HCT116 (cell line): Measurements from ENCODE around the gene SLC23A1. TPM values are rescaled to one million over a fixed set of nuclear protein-coding genes. Genes with fewer than 3 reads are reported as not detected.

Experiments used
- ATAC-seq: fragments of 200-7000 bp; cut with Tn5 transposase; 2 replicates; pipeline ENCODE4 v1.9.1; 2020; ENCODE audit warnings: mild to moderate bottlenecking, moderate library complexity
- BruUV-seq: library from RNA; stranded (reverse); fragments of 400-500 nt; replicated peaks from 2 replicates; lab custom pipeline; 2021; lab: Mats Ljungman, UMichigan
- CTCF ChIA-PET: fragments of 300-600 bp; sonication (Branson Sonifier 250); formaldehyde crosslinking; loops from one replicate; lab custom pipeline; 2021; ENCODE audit warnings: antibody characterized with exemption; lab: Charles Lee
- POLR2A ChIA-PET: fragments of 300-600, 350-600 bp; sonication (Branson Sonifier 250); formaldehyde crosslinking; loops from one replicate; lab custom pipeline; 2021; ENCODE audit warnings: antibody characterized with exemption; lab: Charles Lee
- RAD21 ChIA-PET, 2 experiments: fragments of 300-600 bp; sonication (Branson Sonifier 250); formaldehyde crosslinking; loops; one replicate each; lab custom pipeline; 2023; ENCODE audit warnings: low total read pairs in 2 of 2; ENCODE audit not compliant: uncharacterized antibody in 2 of 2, unreplicated experiment in 2 of 2, low non-redundant PET in 1 of 2; lab: Charles Lee
- DNase-seq: peaks from one replicate; pipeline ENCODE4 v3.0.0-alpha.2; 2010; ENCODE audit warnings: low read depth, low spot score
- H2AFZ ChIP-seq: fragments of 200-600 bp; shearing (Covaris generic), sonication (generic); 2 replicates; pipeline ENCODE4 v1.6.1; 2017; ENCODE audit warnings: low read depth, mixed run types, mixed read lengths, antibody characterized with exemption, low read length; ENCODE audit not compliant: poor library complexity, severe bottlenecking
- H3K27ac ChIP-seq: 2 replicates; pipeline ENCODE4 v1.5.1; 2012; ENCODE audit warnings: low read depth, low read length
- H3K27me3 ChIP-seq: fragments of 200-600 bp; sonication (generic); 2 replicates; pipeline ENCODE4 v1.6.1; 2016; ENCODE audit warnings: mixed run types, low read length, mixed read lengths; ENCODE audit not compliant: insufficient read depth
- H3K36me3 ChIP-seq, 2 experiments: fragments of 200-500 bp in 1 of 2; fragments of 200-600 bp in 1 of 2; sonication (Bioruptor generic) in 1 of 2; sonication (generic) in 1 of 2; 2 replicates each; pipeline versions ENCODE4 v1.5.1 to v1.6.1; 2014 to 2016; ENCODE audit warnings: low read length in 2 of 2, inconsistent platforms in 1 of 2, mixed read lengths in 1 of 2, mixed run types in 1 of 2; ENCODE audit not compliant: insufficient read depth in 2 of 2, control insufficient read depth in 1 of 2
- H3K4me1 ChIP-seq, 2 experiments: fragments of 200-600 bp in 1 of 2; sonication (generic) in 1 of 2; 2 replicates each; pipeline versions ENCODE4 v1.5.1 to v1.6.1; 2012 to 2017; ENCODE audit warnings: low read length in 2 of 2, inconsistent platforms in 1 of 2, mild to moderate bottlenecking in 1 of 2, mixed read lengths in 1 of 2, mixed run types in 1 of 2, moderate library complexity in 1 of 2; ENCODE audit not compliant: insufficient read depth in 2 of 2, control insufficient read depth in 1 of 2
- H3K4me2 ChIP-seq: fragments of 200-600 bp; sonication (generic); 2 replicates; pipeline ENCODE4 v1.6.1; 2017; ENCODE audit warnings: mixed run types, low read length, mixed read lengths
- H3K4me3 ChIP-seq, 2 experiments: fragments of 200-600 bp in 1 of 2; sonication (generic) in 1 of 2; replicated peaks in 1 of 2; 2 replicates each; pipeline ENCODE4 v1.5.1; 2011 to 2016; ENCODE audit warnings: low read length in 2 of 2, control low read depth in 1 of 2, low read depth in 1 of 2, mild to moderate bottlenecking in 1 of 2, mixed read lengths in 1 of 2, mixed run types in 1 of 2
- H3K79me2 ChIP-seq: fragments of 200-600 bp; sonication (generic); 2 replicates; pipeline ENCODE4 v1.6.1; 2017; ENCODE audit warnings: mild to moderate bottlenecking, mixed run types, low read length, moderate library complexity, mixed read lengths; ENCODE audit not compliant: insufficient read depth
- H3K9ac ChIP-seq: fragments of 200-600 bp; sonication (generic); 2 replicates; pipeline ENCODE4 v1.6.1; 2016; ENCODE audit warnings: low read length, mixed read lengths
- H3K9me2 ChIP-seq: fragments of 200-600 bp; sonication (generic), shearing (Covaris generic); 2 replicates; pipeline ENCODE4 v1.6.1; 2017; ENCODE audit warnings: mixed run types, mild to moderate bottlenecking, moderate library complexity; ENCODE audit not compliant: insufficient read depth
- H3K9me3 ChIP-seq, 2 experiments: fragments of 200-500 bp in 1 of 2; fragments of 200-600 bp in 1 of 2; sonication (Bioruptor generic) in 1 of 2; sonication (generic) in 1 of 2; 2 replicates each; pipeline ENCODE4 v1.6.1; 2014 to 2017; ENCODE audit warnings: low read length in 2 of 2, mixed read lengths in 2 of 2, inconsistent platforms in 1 of 2, low read depth in 1 of 2, mild to moderate bottlenecking in 1 of 2, mixed run types in 1 of 2, moderate library complexity in 1 of 2; ENCODE audit not compliant: control insufficient read depth in 1 of 2, insufficient read depth in 1 of 2
- H4K20me1 ChIP-seq: fragments of 200-600 bp; sonication (generic), shearing (Covaris generic); 2 replicates; pipeline ENCODE4 v1.6.1; 2017; ENCODE audit warnings: mixed run types, mild to moderate bottlenecking, moderate library complexity; ENCODE audit not compliant: insufficient read depth
- CBX3 ChIP-seq: IDR thresholded peaks from 2 replicates; pipeline ENCODE4 v1.6.1; 2012; ENCODE audit warnings: low read depth
- ELF1 ChIP-seq: IDR thresholded peaks from 2 replicates; pipeline ENCODE4 v1.6.1; 2012; ENCODE audit warnings: low read depth, borderline replicate concordance
- JUND ChIP-seq: IDR thresholded peaks from 2 replicates; pipeline ENCODE4 v1.6.1; 2012
- MAX ChIP-seq: IDR thresholded peaks from 2 replicates; pipeline ENCODE4 v1.6.1; 2012
- POLR2A ChIP-seq: IDR thresholded peaks from 2 replicates; pipeline ENCODE4 v1.7.0; 2011; ENCODE audit warnings: borderline replicate concordance; ENCODE audit not compliant: insufficient read depth, insufficient read length; ENCODE audit errors: extremely low read depth
- POLR2AphosphoS5 ChIP-seq: IDR thresholded peaks from 2 replicates; pipeline ENCODE4 v1.6.1; 2011; ENCODE audit warnings: mild to moderate bottlenecking, low read depth, low read length, moderate library complexity
- RAD21 ChIP-seq: IDR thresholded peaks from 2 replicates; pipeline ENCODE4 v1.6.1; 2012; ENCODE audit warnings: low read depth, mild to moderate bottlenecking
- SIN3A ChIP-seq: IDR thresholded peaks from 2 replicates; pipeline ENCODE4 v1.6.1; 2012; ENCODE audit warnings: low read depth
- SP1 ChIP-seq: IDR thresholded peaks from 2 replicates; pipeline ENCODE4 v1.6.1; 2012; ENCODE audit warnings: low read depth
- SRF ChIP-seq: IDR thresholded peaks from 2 replicates; pipeline ENCODE4 v1.6.1; 2012; ENCODE audit warnings: low read depth
- TCF7L2 ChIP-seq: IDR thresholded peaks from 2 replicates; pipeline ENCODE4 v1.7.0; 2011; ENCODE audit warnings: borderline replicate concordance, inconsistent platforms; ENCODE audit not compliant: insufficient read depth, insufficient read length; ENCODE audit errors: extremely low read depth
- YY1 ChIP-seq: IDR thresholded peaks from 2 replicates; pipeline ENCODE4 v1.6.1; 2011; ENCODE audit warnings: low read length, low read depth, moderate library complexity, mild to moderate bottlenecking; ENCODE audit not compliant: insufficient replicate concordance; ENCODE audit errors: extremely low read depth
- ZFX ChIP-seq: fragments of 450-650 bp; IDR thresholded peaks from 2 replicates; pipeline ENCODE4 v1.6.1; 2017
- ZNF274 ChIP-seq: fragments of 200-500 bp; sonication (Bioruptor generic); IDR thresholded peaks from 2 replicates; pipeline ENCODE4 v1.6.1; 2014; ENCODE audit warnings: mild to moderate bottlenecking, low read depth, low read length, inconsistent platforms
- intact Hi-C: fragments of 100-400 bp; cut with micrococcal nuclease; formaldehyde crosslinking; loops from 2 replicates; pipeline ENCODE4 v1.10.0; 2022
- total RNA-seq: library from RNA; stranded (reverse); gene quantifications from one replicate; pipeline ENCODE4 v1.2.1, GENCODE V29; 2021; ENCODE audit not compliant: unreplicated experiment
- TF ChIP-seq, protein P1 (sequence below): IDR thresholded peaks from 2 replicates; pipeline ENCODE4 v1.6.1; 2012; ENCODE audit warnings: low read depth
- TF ChIP-seq, protein P2 (sequence below): IDR thresholded peaks from 2 replicates; pipeline ENCODE4 v1.6.1; 2012

The SLC23A1 gene
- total RNA-seq, 1 experiment from 2014 or later = not detected

GRCh38 chr5:139401546-139401945, 18.4 kb upstream of the SLC23A1 start:
- intact Hi-C loops = no loop called here
- no peak for DNase-seq

DNA sequence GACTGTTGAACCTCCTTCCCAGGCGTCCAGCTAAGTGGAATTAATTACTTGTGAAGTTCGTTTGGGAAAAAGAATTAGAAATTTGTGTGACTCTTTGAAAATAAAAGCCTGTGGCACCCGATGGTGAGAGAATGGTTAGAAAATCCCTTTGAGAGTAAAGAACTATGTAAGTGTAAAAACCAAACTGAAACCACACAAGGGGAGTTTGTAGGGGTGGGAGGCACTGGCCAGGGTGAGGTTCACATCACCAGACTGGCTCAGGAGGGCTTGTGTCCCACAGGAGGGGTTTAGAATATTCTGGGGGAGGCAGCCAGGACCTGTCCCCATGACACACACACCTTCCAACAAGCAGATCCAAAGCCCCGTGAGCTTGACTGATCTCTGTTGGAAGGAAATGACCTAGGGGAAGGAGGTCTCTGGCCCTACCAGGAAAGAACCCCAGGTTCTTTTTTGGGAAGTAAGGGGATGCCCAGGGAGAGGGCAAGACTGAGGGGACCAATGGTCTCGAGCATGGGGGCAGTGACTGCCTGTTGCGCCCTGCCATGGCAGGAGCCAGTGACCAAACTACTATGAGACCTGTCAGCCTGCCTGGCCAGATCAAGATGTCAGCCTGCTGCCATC, 16.5 kb upstream of the SLC23A1 start:
- no peak overlapping the region for H3K4me2 ChIP-seq
- intact Hi-C loops = no loop called here
- ATAC-seq = no peak
- H3K79me2 ChIP-seq = no peaks in the 10 kb centered on the region
- no peaks in the 10 kb centered on the region for H4K20me1 ChIP-seq
- H3K27ac ChIP-seq = no peak overlapping the region
- TF ChIP-seq YY1 = no peak
- TF ChIP-seq TCF7L2 = no peak
- no peak for TF ChIP-seq JUND
- no peak for TF ChIP-seq SRF
- no peak for TF ChIP-seq POLR2A
- no peak for TF ChIP-seq ELF1
- TF ChIP-seq, protein P1, sequence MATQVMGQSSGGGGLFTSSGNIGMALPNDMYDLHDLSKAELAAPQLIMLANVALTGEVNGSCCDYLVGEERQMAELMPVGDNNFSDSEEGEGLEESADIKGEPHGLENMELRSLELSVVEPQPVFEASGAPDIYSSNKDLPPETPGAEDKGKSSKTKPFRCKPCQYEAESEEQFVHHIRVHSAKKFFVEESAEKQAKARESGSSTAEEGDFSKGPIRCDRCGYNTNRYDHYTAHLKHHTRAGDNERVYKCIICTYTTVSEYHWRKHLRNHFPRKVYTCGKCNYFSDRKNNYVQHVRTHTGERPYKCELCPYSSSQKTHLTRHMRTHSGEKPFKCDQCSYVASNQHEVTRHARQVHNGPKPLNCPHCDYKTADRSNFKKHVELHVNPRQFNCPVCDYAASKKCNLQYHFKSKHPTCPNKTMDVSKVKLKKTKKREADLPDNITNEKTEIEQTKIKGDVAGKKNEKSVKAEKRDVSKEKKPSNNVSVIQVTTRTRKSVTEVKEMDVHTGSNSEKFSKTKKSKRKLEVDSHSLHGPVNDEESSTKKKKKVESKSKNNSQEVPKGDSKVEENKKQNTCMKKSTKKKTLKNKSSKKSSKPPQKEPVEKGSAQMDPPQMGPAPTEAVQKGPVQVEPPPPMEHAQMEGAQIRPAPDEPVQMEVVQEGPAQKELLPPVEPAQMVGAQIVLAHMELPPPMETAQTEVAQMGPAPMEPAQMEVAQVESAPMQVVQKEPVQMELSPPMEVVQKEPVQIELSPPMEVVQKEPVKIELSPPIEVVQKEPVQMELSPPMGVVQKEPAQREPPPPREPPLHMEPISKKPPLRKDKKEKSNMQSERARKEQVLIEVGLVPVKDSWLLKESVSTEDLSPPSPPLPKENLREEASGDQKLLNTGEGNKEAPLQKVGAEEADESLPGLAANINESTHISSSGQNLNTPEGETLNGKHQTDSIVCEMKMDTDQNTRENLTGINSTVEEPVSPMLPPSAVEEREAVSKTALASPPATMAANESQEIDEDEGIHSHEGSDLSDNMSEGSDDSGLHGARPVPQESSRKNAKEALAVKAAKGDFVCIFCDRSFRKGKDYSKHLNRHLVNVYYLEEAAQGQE = no peak
- no peak for TF ChIP-seq ZFX
- TF ChIP-seq POLR2AphosphoS5 = no peak
- TF ChIP-seq SIN3A = no peak
- TF ChIP-seq MAX = no peak
- H3K9ac ChIP-seq = no peak overlapping the region
- H3K4me3 ChIP-seq = no peak overlapping the region
- no peaks in the 10 kb centered on the region for H3K9me3 ChIP-seq
- BruUV-seq = no TSS peak
- H2AFZ ChIP-seq = no peak overlapping the region
- no peaks in the 10 kb centered on the region for H3K27me3 ChIP-seq
- H3K4me1 ChIP-seq = peaks cover 10 to 36% of the 10 kb centered on the region in 2 experiments
- no peak for DNase-seq
- no peaks in the 10 kb centered on the region for H3K9me2 ChIP-seq
- POLR2A ChIA-PET = no interaction called here
- no peaks in the 10 kb centered on the region for H3K36me3 ChIP-seq
- RAD21 ChIA-PET = no interaction called here
- CTCF ChIA-PET = no interaction called here

More at GRCh38 chr5:139401546-139401945, 18.4 kb upstream of the SLC23A1 start:
- ChIA-PET CTCF (interaction anchor here (1.3 kb wide), 1 partner anchor 9 kb away, joined by 10 read pairs; no protein-coding TSS in a partner anchor), RAD21 (no interaction called here), POLR2A (no interaction called here)
- H3K4me1 ChIP-seq = peaks cover 11 to 24% of the 10 kb centered on the region in 2 experiments
- no peak overlapping the region for H3K4me3 ChIP-seq
- no peak overlapping the region for H2AFZ ChIP-seq
- H3K9me2 ChIP-seq = no peaks in the 10 kb centered on the region
- no peak overlapping the region for H3K27ac ChIP-seq
- no TSS peak for BruUV-seq
- H3K4me2 ChIP-seq = no peak overlapping the region
- H3K27me3 ChIP-seq = no peaks in the 10 kb centered on the region
- H4K20me1 ChIP-seq = no peaks in the 10 kb centered on the region
- no peak for ATAC-seq
- H3K79me2 ChIP-seq = no peaks in the 10 kb centered on the region
- H3K9me3 ChIP-seq = no peaks in the 10 kb centered on the region
- H3K9ac ChIP-seq = no peak overlapping the region
- H3K36me3 ChIP-seq = no peaks in the 10 kb centered on the region
- TF ChIP-seq TCF7L2 (no peak), ZNF274 (no peak), YY1 (no peak), CBX3 (no peak), POLR2AphosphoS5 (no peak), MAX (no peak), SIN3A (no peak), SP1 (no peak), RAD21 (no peak)
- TF ChIP-seq, protein P2, sequence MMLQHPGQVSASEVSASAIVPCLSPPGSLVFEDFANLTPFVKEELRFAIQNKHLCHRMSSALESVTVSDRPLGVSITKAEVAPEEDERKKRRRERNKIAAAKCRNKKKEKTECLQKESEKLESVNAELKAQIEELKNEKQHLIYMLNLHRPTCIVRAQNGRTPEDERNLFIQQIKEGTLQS = no peak
